ENCODE measurements around the gene CDK14.
"Not testable (repeated sequence)": the region's sequence is repeated elsewhere in the genome, so short reads cannot be mapped to it uniquely, and the experiment has no call there.

Gene CDK14

DNA sequence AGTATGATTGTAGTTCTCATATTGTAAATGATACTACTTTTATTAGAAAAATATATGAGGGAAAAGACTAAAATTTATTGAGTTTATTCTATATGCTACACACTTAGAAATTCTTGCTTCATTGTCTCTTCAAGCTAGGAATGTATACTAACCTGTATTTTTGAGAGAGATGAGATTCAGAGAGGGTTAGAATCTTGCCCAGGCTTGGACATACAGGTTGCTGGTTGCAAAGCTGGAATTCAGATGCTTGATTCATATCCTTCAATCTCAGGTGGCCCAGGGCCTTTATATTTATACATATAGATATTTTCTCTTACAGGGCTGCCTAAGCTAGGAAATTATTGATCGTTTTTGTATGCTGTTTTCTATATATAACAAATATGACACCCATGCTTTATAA lies 324.2 kb downstream of the CDK14 start:
- Histone ChIP-seq H3K9me2 (replicated peaks; ENCODE audit: insufficient read depth, low read length) (no peaks in the 10 kb centered on the region), H3K4me2 (ENCODE audit: low read depth, low read length) (no peak overlapping the region), H3K9me3 (replicated peaks; ENCODE audit: insufficient read depth, low read length) (no peaks in the 10 kb centered on the region), H3F3A (ENCODE audit: insufficient read depth, low read length) (no peaks in the 10 kb centered on the region), H3K9ac (ENCODE audit: low read length) (no peak overlapping the region), H4K20me1 (ENCODE audit: insufficient read depth, low read length) (no peaks in the 10 kb centered on the region), H3K27ac (ENCODE audit: low read length) (no peak overlapping the region), H3K4me3 (ENCODE audit: low read length) (no peak overlapping the region), H3K4me1 (ENCODE audit: low read length) (no peaks in the 10 kb centered on the region), H3K79me2 (ENCODE audit: low read length) (peaks cover 27% of the 10 kb centered on the region; the same call in 1 of the 2 replicates), H2AFZ (ENCODE audit: low read length) (no peak overlapping the region), H3K27me3 (replicated peaks; ENCODE audit: insufficient read depth, low read length) (no peaks in the 10 kb centered on the region), H3K36me3 (replicated peaks; ENCODE audit: insufficient read depth, low read length) (peaks cover 5% of the 10 kb centered on the region; the same call in 1 of the 2 replicates)
- TF ChIP-seq, protein P1, sequence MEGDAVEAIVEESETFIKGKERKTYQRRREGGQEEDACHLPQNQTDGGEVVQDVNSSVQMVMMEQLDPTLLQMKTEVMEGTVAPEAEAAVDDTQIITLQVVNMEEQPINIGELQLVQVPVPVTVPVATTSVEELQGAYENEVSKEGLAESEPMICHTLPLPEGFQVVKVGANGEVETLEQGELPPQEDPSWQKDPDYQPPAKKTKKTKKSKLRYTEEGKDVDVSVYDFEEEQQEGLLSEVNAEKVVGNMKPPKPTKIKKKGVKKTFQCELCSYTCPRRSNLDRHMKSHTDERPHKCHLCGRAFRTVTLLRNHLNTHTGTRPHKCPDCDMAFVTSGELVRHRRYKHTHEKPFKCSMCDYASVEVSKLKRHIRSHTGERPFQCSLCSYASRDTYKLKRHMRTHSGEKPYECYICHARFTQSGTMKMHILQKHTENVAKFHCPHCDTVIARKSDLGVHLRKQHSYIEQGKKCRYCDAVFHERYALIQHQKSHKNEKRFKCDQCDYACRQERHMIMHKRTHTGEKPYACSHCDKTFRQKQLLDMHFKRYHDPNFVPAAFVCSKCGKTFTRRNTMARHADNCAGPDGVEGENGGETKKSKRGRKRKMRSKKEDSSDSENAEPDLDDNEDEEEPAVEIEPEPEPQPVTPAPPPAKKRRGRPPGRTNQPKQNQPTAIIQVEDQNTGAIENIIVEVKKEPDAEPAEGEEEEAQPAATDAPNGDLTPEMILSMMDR (IDR thresholded peaks at IDR 0.05; ENCODE audit: low read length) = no peak
- TF ChIP-seq EZH2phosphoT487 (IDR thresholded peaks at IDR 0.05; ENCODE audit: low read length) (no peak), EZH2 (optimal IDR thresholded peaks at IDR 0.05; ENCODE audit: low read depth, low read length) (no peak)
- no peak for DNase-seq

DNA sequence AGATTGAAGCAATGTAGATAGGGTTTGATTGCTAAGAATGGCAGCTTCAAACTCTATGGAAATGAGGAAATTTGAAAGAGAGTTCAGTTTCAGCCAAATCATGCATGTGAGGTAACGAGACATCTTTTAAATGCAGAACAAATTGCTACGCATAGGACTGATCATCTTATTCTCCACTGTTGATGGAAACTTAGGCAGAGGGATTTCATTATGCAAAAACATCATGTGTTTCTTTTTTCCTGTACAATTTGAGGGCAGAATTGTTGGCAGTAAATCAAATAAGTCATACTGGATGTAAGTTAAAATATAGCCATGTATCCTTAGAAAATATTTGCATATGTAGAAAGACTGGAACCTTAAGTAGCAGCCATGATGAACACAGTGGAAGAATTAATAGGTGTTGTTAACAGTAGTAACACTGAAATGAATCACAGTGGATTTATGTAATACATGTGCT lies 327.4 kb downstream of the CDK14 start:
- H3K27ac ChIP-seq (ENCODE audit: low read length) = no peak overlapping the region
- no peak overlapping the region for H2AFZ ChIP-seq (ENCODE audit: low read length)
- no peak overlapping the region for H3K4me2 ChIP-seq (ENCODE audit: low read depth, low read length)
- H3K36me3 ChIP-seq (replicated peaks; ENCODE audit: insufficient read depth, low read length) = peaks cover under 1% of the 10 kb centered on the region; the same call in 1 of the 2 replicates
- H3K9ac ChIP-seq (ENCODE audit: low read length) = no peak overlapping the region
- H3K9me3 ChIP-seq (replicated peaks; ENCODE audit: insufficient read depth, low read length) = no peaks in the 10 kb centered on the region
- no peaks in the 10 kb centered on the region for H3K4me1 ChIP-seq (ENCODE audit: low read length)
- H3K27me3 ChIP-seq (replicated peaks; ENCODE audit: insufficient read depth, low read length) = no peaks in the 10 kb centered on the region
- no peak overlapping the region for H3K4me3 ChIP-seq (ENCODE audit: low read length)
- no peaks in the 10 kb centered on the region for H3K9me2 ChIP-seq (replicated peaks; ENCODE audit: insufficient read depth, low read length)
- no peaks in the 10 kb centered on the region for H3F3A ChIP-seq (ENCODE audit: insufficient read depth, low read length)
- no peaks in the 10 kb centered on the region for H4K20me1 ChIP-seq (ENCODE audit: insufficient read depth, low read length)
- DNase-seq = no peak
- TF ChIP-seq EZH2 (optimal IDR thresholded peaks at IDR 0.05; ENCODE audit: low read depth, low read length) (no peak), EZH2phosphoT487 (IDR thresholded peaks at IDR 0.05; ENCODE audit: low read length) (no peak)
- TF ChIP-seq, protein P1 (IDR thresholded peaks at IDR 0.05; ENCODE audit: low read length) = no peak
- peaks cover 27% of the 10 kb centered on the region; the same call in 1 of the 2 replicates for H3K79me2 ChIP-seq (ENCODE audit: low read length)

DNA sequence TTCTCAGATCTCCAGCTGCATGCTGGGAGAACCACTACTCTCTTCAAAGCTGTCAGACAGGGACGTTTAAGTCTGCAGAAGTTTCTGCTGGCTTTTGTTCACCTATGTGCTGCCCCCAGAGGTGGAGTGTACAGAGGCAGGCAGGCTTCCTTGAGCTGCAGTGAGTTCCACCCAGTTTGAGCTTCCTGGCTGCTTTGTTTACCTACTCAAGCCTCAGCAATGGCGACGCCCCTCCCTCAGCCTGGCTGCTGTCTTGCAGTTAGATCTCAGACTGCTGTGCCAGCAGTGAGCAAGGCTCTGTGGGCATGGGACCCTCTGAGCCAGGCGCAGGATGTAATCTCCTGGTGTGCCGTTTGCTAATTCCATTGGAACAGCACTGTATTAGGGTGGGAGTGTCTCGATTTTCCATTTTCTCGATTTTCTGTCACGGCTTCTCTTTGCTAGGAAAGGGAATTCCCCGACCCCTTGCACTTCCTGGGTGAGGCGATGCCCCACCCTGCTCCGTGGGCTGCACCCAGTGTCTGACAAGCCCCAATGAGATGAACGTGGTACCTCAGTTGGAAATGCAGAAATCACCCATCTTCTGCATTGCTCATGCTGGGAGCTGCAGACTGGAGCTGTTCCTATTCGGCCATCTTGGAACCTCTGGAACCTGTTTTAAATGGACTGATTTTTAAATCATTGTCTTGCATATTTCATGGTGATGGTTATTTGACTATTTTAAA lies 332.7 kb downstream of the CDK14 start:
- H3K9me3 ChIP-seq (replicated peaks; ENCODE audit: insufficient read depth, low read length); H3K9me2 ChIP-seq (replicated peaks; ENCODE audit: insufficient read depth, low read length); H3K9ac ChIP-seq (ENCODE audit: low read length); H4K20me1 ChIP-seq (ENCODE audit: insufficient read depth, low read length); H2AFZ ChIP-seq (ENCODE audit: low read length); H3K36me3 ChIP-seq (replicated peaks; ENCODE audit: insufficient read depth, low read length); H3K27ac ChIP-seq (ENCODE audit: low read length); H3K4me2 ChIP-seq (ENCODE audit: low read depth, low read length); H3K27me3 ChIP-seq (replicated peaks; ENCODE audit: insufficient read depth, low read length); H3K4me3 ChIP-seq (ENCODE audit: low read length): not testable (repeated sequence)
- DNase-seq = peak; percentile 59
- peaks cover 38% of the 10 kb centered on the region for H3F3A ChIP-seq (ENCODE audit: insufficient read depth, low read length)
- peaks cover 41% of the 10 kb centered on the region for H3K4me1 ChIP-seq (ENCODE audit: low read length)
- peaks cover 46% of the 10 kb centered on the region for H3K79me2 ChIP-seq (ENCODE audit: low read length)
